H1 (cell line): ENCODE data around the gene TSPEAR. TPM values are rescaled to one million over a fixed set of nuclear protein-coding genes. Genes with fewer than 3 reads are reported as not detected.

ENCODE experiments used
- CTCF ChIA-PET: fragments of 300-600 bp; sonication (Branson Sonifier 250); formaldehyde crosslinking; loops from one replicate; lab custom pipeline; 2021; ENCODE audit not compliant: partially characterized antibody; lab: Charles Lee
- POLR2A ChIA-PET: fragments of 300-600 bp; sonication (Branson Sonifier 250); formaldehyde crosslinking; loops from one replicate; lab custom pipeline; 2021; ENCODE audit warnings: inconsistent platforms; ENCODE audit not compliant: partially characterized antibody; lab: Charles Lee
- DNase-seq, 2 experiments: peaks; one replicate each; pipeline versions ENCODE4 v3.0.0 to v3.0.0-alpha.2; 2010 to 2022; ENCODE audit warnings: low spot score in 2 of 2, low read depth in 1 of 2, mixed read lengths in 1 of 2
- FAIRE-seq: peaks from 2 replicates; lab custom pipeline; 2011; peaks lifted over from hg19 to GRCh38; lab: Jason Lieb, UNC
- H2AFZ ChIP-seq: 2 replicates; pipeline ENCODE4 v1.8.1; 2012; ENCODE audit warnings: low read length, inconsistent platforms
- H2AK5ac ChIP-seq: 2 replicates; pipeline ENCODE4 v1.6.1; 2013; ENCODE audit warnings: low read depth, low read length
- H2BK120ac ChIP-seq: replicated peaks from 2 replicates; pipeline ENCODE3; 2013; ENCODE audit warnings: low read depth, low read length, inconsistent platforms
- H2BK12ac ChIP-seq: 2 replicates; pipeline ENCODE4 v1.6.1; 2013; ENCODE audit warnings: low read depth, low read length
- H2BK15ac ChIP-seq: 2 replicates; pipeline ENCODE4 v1.6.1; 2013; ENCODE audit warnings: low read length
- H2BK20ac ChIP-seq: 2 replicates; pipeline ENCODE4 v1.6.1; 2013; ENCODE audit warnings: low read length
- H2BK5ac ChIP-seq: 2 replicates; pipeline ENCODE4 v1.6.1; 2013; ENCODE audit warnings: low read depth, low read length
- H3K14ac ChIP-seq: 2 replicates; pipeline ENCODE4 v1.6.1; 2013; ENCODE audit warnings: inconsistent platforms; ENCODE audit not compliant: insufficient read length
- H3K18ac ChIP-seq: 2 replicates; pipeline ENCODE4 v1.6.1; 2013; ENCODE audit warnings: low read length; ENCODE audit errors: extremely low read depth
- H3K23ac ChIP-seq: 2 replicates; pipeline ENCODE4 v1.6.1; 2013; ENCODE audit warnings: inconsistent platforms; ENCODE audit not compliant: insufficient read length
- H3K23me2 ChIP-seq: 2 replicates; pipeline ENCODE4 v1.6.1; 2013; ENCODE audit warnings: low read depth, low read length
- H3K27ac ChIP-seq: 2 replicates; pipeline ENCODE4 v1.6.1; 2011; ENCODE audit warnings: low read depth, low read length, inconsistent platforms
- H3K27me3 ChIP-seq, 4 experiments: replicated peaks in 1 of 4; 1 replicate in 1 of 4; 2 replicates in 3 of 4; pipeline versions ENCODE4 v1.6.1 to v1.8.1; 2011 to 2013; ENCODE audit warnings: low read length in 3 of 4, mild to moderate bottlenecking in 3 of 4, inconsistent platforms in 2 of 4, mixed read lengths in 2 of 4, moderate library complexity in 1 of 4; ENCODE audit not compliant: control insufficient read depth in 3 of 4, insufficient read depth in 3 of 4; ENCODE audit errors: extremely low read depth in 1 of 4
- H3K36me3 ChIP-seq, 4 experiments: 2 replicates each; pipeline versions ENCODE4 v1.6.1 to v1.8.1; 2011 to 2013; ENCODE audit warnings: mild to moderate bottlenecking in 4 of 4, low read length in 3 of 4, moderate library complexity in 2 of 4, control low read depth in 1 of 4, inconsistent platforms in 1 of 4; ENCODE audit not compliant: insufficient read depth in 4 of 4, control insufficient read depth in 2 of 4
- H3K4ac ChIP-seq: replicated peaks from 2 replicates; pipeline ENCODE3; 2013; ENCODE audit warnings: low read length, low read depth, mixed read lengths, inconsistent platforms; ENCODE audit not compliant: insufficient read length
- H3K4me1 ChIP-seq, 4 experiments: replicated peaks in 1 of 4; 1 replicate in 1 of 4; 2 replicates in 3 of 4; pipeline versions ENCODE4 v1.6.1 to v1.8.1; 2011 to 2013; ENCODE audit warnings: low read length in 3 of 4, inconsistent platforms in 2 of 4, mixed read lengths in 1 of 4; ENCODE audit not compliant: insufficient read depth in 4 of 4, control insufficient read depth in 3 of 4
- H3K4me2 ChIP-seq, 2 experiments: 2 replicates each; pipeline versions ENCODE4 v1.6.1 to v1.8.1; 2011 to 2013; ENCODE audit warnings: low read depth in 2 of 2, low read length in 2 of 2, control low read depth in 1 of 2, inconsistent platforms in 1 of 2, mild to moderate bottlenecking in 1 of 2; ENCODE audit not compliant: insufficient read depth in 1 of 2
- H3K4me3 ChIP-seq, 4 experiments: fragments of 200-600, 300-600 bp in 1 of 4; sonication (generic), shearing (Covaris generic), sonication (Bioruptor Twin) in 1 of 4; 2 replicates each; pipeline versions ENCODE4 v1.5.1 to v1.8.1; 2011 to 2016; ENCODE audit warnings: low read length in 4 of 4, low read depth in 3 of 4, control low read depth in 2 of 4, inconsistent platforms in 2 of 4, mild to moderate bottlenecking in 2 of 4, mixed read lengths in 1 of 4, moderate library complexity in 1 of 4; ENCODE audit not compliant: insufficient read depth in 2 of 4; ENCODE audit errors: extremely low read depth in 1 of 4
- H3K56ac ChIP-seq: replicated peaks from 2 replicates; pipeline ENCODE3; 2013; ENCODE audit warnings: low read depth, mild to moderate bottlenecking, mixed read lengths, low read length, inconsistent platforms; ENCODE audit not compliant: insufficient read length
- H3K79me1 ChIP-seq: 2 replicates; pipeline ENCODE4 v1.6.1; 2013; ENCODE audit warnings: low read depth, low read length, control low read depth
- H3K79me2 ChIP-seq, 2 experiments: 2 replicates each; pipeline versions ENCODE4 v1.6.1 to v1.8.1; 2012 to 2013; ENCODE audit warnings: low read length in 2 of 2, mild to moderate bottlenecking in 2 of 2, inconsistent platforms in 1 of 2; ENCODE audit not compliant: insufficient read depth in 2 of 2, control insufficient read depth in 1 of 2
- H3K9ac ChIP-seq, 4 experiments: replicated peaks in 1 of 4; 1 replicate in 1 of 4; 2 replicates in 3 of 4; pipeline versions ENCODE4 v1.6.1 to v1.8.1; 2011 to 2013; ENCODE audit warnings: low read depth in 3 of 4, low read length in 3 of 4, control low read depth in 2 of 4, mild to moderate bottlenecking in 2 of 4, moderate library complexity in 2 of 4, inconsistent platforms in 1 of 4; ENCODE audit errors: extremely low read depth in 1 of 4
- H3K9me3 ChIP-seq, 2 experiments: 2 replicates each; pipeline versions ENCODE4 v1.6.1 to v1.8.1; 2012 to 2013; ENCODE audit warnings: mild to moderate bottlenecking in 2 of 2, moderate library complexity in 2 of 2, control low read depth in 1 of 2, inconsistent platforms in 1 of 2, low read depth in 1 of 2, low read length in 1 of 2, mixed read lengths in 1 of 2; ENCODE audit not compliant: insufficient read depth in 2 of 2
- H4K20me1 ChIP-seq, 2 experiments: replicated peaks in 1 of 2; 2 replicates each; pipeline versions ENCODE3 to v1.8.1; 2011 to 2013; ENCODE audit warnings: inconsistent platforms in 2 of 2, low read length in 2 of 2, mild to moderate bottlenecking in 1 of 2; ENCODE audit not compliant: insufficient read depth in 2 of 2, control insufficient read depth in 1 of 2
- H4K5ac ChIP-seq: 2 replicates; pipeline ENCODE4 v1.6.1; 2013; ENCODE audit warnings: low read length, low read depth, mixed read lengths, inconsistent platforms; ENCODE audit not compliant: insufficient read length
- H4K8ac ChIP-seq: 2 replicates; pipeline ENCODE4 v1.8.0; 2013; ENCODE audit warnings: mild to moderate bottlenecking, moderate library complexity, low read length, inconsistent platforms; ENCODE audit not compliant: insufficient read depth; ENCODE audit errors: extremely low read depth
- H4K91ac ChIP-seq: replicated peaks from 2 replicates; pipeline ENCODE3; 2013; ENCODE audit warnings: low read length, mixed read lengths, inconsistent platforms; ENCODE audit not compliant: insufficient read length
- CEBPB ChIP-seq: IDR thresholded peaks from 2 replicates; pipeline ENCODE4 v1.6.1; 2012; ENCODE audit warnings: low read depth, low read length
- CTBP2 ChIP-seq: IDR thresholded peaks from 2 replicates; pipeline ENCODE4 v1.7.0; 2011; ENCODE audit warnings: borderline replicate concordance, mild to moderate bottlenecking, moderate library complexity, mixed read lengths, low read length; ENCODE audit not compliant: insufficient read depth, insufficient read length
- JUND ChIP-seq: IDR thresholded peaks from 2 replicates; pipeline ENCODE4 v1.6.1; 2011; ENCODE audit warnings: mild to moderate bottlenecking, improper control_type of control experiment, low read length
- MAX ChIP-seq: IDR thresholded peaks from 2 replicates; pipeline ENCODE4 v1.6.1; 2012; ENCODE audit warnings: inconsistent platforms
- TAF7 ChIP-seq: optimal IDR thresholded peaks from 2 replicates; pipeline ENCODE3; 2011; ENCODE audit warnings: low read depth, mild to moderate bottlenecking, inconsistent platforms, low read length, moderate library complexity, borderline replicate concordance
- TEAD4 ChIP-seq: IDR thresholded peaks from 2 replicates; pipeline ENCODE4 v1.6.1; 2012; ENCODE audit warnings: low read depth, low read length, inconsistent platforms, mixed read lengths
- ZNF274 ChIP-seq: IDR thresholded peaks from 2 replicates; pipeline ENCODE4 v1.7.0; 2012; ENCODE audit warnings: low read length, borderline replicate concordance; ENCODE audit errors: extremely low read depth
- polyA plus RNA-seq, 7 experiments: library from polyadenylated mRNA; depleted of rRNA in 3 of 7; stranded (reverse) in 5 of 7; unstranded in 2 of 7; fragments of >200 nt in 5 of 7; fragments of 200-250 nt in 2 of 7; gene quantifications; 1 replicate in 5 of 7; 2 replicates in 1 of 7; 4 replicates in 1 of 7; pipeline versions ENCODE4 v1.2.1 to v1.2.3, GENCODE V29; 2011 to 2013; ENCODE audit warnings: missing spikeins in 2 of 7, mixed read lengths in 2 of 7
- total RNA-seq: library from RNA; stranded (reverse); fragmentation: NEBNext Ultra II Directional; extraction: Animal tissue kit (Norgen Biotek cat#: 25700); gene quantifications from 2 replicates; pipeline ENCODE4 v1.2.1, GENCODE V29; 2021

TSPEAR gene
- total and polyA plus RNA-seq, 2 of the 8 experiments (the other 6 are each of a cell fraction or from before 2014, with no cell fraction given): 0.58 to 0.89 TPM

- Histone ChIP-seq H3K27ac (no peak overlapping the region), H3K4me2 (no peak overlapping the region), H3K36me3 (no peaks in the 10 kb centered on the region), H3K56ac (no peak overlapping the region), H2BK12ac (no peak overlapping the region), H3K9me3 (no peaks in the 10 kb centered on the region), H4K8ac (no peak overlapping the region), H3K23me2 (no peaks in the 10 kb centered on the region), H3K4ac (no peak overlapping the region), H3K79me2 (no peaks in the 10 kb centered on the region), H3K18ac (no peak overlapping the region), H2BK20ac (no peak overlapping the region), H2BK120ac (no peak overlapping the region), H3K4me1 (no peaks in the 10 kb centered on the region), H4K20me1 (peaks cover 0 to 2% of the 10 kb centered on the region in 2 experiments), H3K79me1 (no peaks in the 10 kb centered on the region), H3K14ac (no peak overlapping the region), H3K4me3 (no peak overlapping the region), H2BK5ac (no peak overlapping the region), H4K5ac (no peak overlapping the region), H3K23ac (no peak overlapping the region), H2AK5ac (no peak overlapping the region), H4K91ac (no peak overlapping the region), H3K9ac (no peak overlapping the region), H2BK15ac (no peak overlapping the region), H3K27me3 (no peaks in the 10 kb centered on the region), H2AFZ (no peak overlapping the region)
- FAIRE-seq (no peak), DNase-seq (no peak)
- CTCF ChIA-PET: interaction anchor here (1.5 kb wide), 1 partner anchor 107 kb away, joined by 4 read pairs; no protein-coding TSS in a partner anchor
- POLR2A ChIA-PET: no interaction called here
- TF ChIP-seq TEAD4 (no peak), CEBPB (no peak), CTBP2 (no peak), ZNF274 (no peak), JUND (no peak), MAX (no peak), TAF7 (no peak)
Observed at GRCh38 chr21:44471341-44471740, 240.0 kb downstream of the TSPEAR start.
